Measurements from ENCODE around the gene ARHGAP24.

DNA sequence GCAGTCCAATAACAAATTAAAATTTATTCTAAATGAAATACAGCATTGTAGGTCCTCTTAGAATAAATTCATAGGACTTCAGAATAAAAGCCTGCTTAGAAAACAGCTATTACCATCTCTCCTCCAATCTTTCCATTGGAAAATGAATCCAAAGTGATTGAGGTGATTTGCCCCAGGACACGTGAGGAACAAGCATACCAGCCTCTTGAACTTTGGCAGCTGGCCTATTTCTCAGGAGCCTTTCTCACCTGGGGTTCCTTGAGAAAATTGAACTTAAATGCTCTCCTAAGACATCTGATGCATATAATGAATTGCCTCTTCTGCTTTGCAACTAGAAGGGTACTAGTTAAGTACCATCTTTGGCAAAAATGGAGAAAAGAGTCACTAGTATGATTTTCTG lies 13.5 kb downstream of the ARHGAP24 start:
- TF ChIP-seq POLR2A (IDR thresholded peaks at IDR 0.05; ENCODE audit: insufficient read depth in 1 of 2, low read depth in 2 of 2, low read length in 2 of 2): no peak
- TF ChIP-seq, protein P1, sequence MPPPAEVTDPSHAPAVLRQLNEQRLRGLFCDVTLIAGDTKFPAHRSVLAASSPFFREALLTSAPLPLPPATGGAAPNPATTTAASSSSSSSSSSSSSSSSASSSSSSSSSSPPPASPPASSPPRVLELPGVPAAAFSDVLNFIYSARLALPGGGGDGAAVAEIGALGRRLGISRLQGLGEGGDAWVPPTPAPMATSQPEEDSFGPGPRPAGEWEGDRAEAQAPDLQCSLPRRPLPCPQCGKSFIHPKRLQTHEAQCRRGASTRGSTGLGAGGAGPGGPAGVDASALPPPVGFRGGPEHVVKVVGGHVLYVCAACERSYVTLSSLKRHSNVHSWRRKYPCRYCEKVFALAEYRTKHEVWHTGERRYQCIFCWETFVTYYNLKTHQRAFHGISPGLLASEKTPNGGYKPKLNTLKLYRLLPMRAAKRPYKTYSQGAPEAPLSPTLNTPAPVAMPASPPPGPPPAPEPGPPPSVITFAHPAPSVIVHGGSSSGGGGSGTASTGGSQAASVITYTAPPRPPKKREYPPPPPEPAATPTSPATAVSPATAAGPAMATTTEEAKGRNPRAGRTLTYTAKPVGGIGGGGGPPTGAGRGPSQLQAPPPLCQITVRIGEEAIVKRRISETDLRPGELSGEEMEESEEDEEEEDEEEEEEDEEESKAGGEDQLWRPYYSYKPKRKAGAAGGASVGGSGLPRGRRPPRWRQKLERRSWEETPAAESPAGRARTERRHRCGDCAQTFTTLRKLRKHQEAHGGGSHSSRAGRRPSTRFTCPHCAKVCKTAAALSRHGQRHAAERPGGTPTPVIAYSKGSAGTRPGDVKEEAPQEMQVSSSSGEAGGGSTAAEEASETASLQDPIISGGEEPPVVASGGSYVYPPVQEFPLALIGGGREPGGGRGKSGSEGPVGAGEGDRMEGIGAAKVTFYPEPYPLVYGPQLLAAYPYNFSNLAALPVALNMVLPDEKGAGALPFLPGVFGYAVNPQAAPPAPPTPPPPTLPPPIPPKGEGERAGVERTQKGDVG (CRISPR knock-in tag; IDR thresholded peaks at IDR 0.05; ENCODE audit: borderline replicate concordance): no peak
- no peak for TF ChIP-seq RARG (CRISPR knock-in tag; IDR thresholded peaks at IDR 0.05; ENCODE audit: low read depth)
- TF ChIP-seq NFIC (IDR thresholded peaks at IDR 0.05; ENCODE audit: low read length): no peak
- TF ChIP-seq, protein P2, sequence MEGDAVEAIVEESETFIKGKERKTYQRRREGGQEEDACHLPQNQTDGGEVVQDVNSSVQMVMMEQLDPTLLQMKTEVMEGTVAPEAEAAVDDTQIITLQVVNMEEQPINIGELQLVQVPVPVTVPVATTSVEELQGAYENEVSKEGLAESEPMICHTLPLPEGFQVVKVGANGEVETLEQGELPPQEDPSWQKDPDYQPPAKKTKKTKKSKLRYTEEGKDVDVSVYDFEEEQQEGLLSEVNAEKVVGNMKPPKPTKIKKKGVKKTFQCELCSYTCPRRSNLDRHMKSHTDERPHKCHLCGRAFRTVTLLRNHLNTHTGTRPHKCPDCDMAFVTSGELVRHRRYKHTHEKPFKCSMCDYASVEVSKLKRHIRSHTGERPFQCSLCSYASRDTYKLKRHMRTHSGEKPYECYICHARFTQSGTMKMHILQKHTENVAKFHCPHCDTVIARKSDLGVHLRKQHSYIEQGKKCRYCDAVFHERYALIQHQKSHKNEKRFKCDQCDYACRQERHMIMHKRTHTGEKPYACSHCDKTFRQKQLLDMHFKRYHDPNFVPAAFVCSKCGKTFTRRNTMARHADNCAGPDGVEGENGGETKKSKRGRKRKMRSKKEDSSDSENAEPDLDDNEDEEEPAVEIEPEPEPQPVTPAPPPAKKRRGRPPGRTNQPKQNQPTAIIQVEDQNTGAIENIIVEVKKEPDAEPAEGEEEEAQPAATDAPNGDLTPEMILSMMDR (CRISPR knock-in tag; IDR thresholded peaks at IDR 0.05): no peak
- TF ChIP-seq, protein P3, sequence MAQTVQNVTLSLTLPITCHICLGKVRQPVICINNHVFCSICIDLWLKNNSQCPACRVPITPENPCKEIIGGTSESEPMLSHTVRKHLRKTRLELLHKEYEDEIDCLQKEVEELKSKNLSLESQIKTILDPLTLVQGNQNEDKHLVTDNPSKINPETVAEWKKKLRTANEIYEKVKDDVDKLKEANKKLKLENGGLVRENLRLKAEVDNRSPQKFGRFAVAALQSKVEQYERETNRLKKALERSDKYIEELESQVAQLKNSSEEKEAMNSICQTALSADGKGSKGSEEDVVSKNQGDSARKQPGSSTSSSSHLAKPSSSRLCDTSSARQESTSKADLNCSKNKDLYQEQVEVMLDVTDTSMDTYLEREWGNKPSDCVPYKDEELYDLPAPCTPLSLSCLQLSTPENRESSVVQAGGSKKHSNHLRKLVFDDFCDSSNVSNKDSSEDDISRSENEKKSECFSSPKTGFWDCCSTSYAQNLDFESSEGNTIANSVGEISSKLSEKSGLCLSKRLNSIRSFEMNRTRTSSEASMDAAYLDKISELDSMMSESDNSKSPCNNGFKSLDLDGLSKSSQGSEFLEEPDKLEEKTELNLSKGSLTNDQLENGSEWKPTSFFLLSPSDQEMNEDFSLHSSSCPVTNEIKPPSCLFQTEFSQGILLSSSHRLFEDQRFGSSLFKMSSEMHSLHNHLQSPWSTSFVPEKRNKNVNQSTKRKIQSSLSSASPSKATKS (CRISPR knock-in tag; IDR thresholded peaks at IDR 0.05): no peak

Data from HepG2 (cell line).